Measurements from ENCODE around the gene COL15A1.

Gene COL15A1

GRCh38 chr9:99079542-99079941, 135.8 kb downstream of the COL15A1 start:
- no peak for TF ChIP-seq CTCF (IDR thresholded peaks at IDR 0.05; ENCODE audit: low read depth, low read length)
- in situ Hi-C loops (cut with HindIII; ENCODE audit: low sequenced_read_pairs) = no loop called here
- no peak for DNase-seq (ENCODE audit: low read depth, low spot score)
- no peak overlapping the region for H3K4me3 ChIP-seq (ENCODE audit: low read depth, low read length)

DNA sequence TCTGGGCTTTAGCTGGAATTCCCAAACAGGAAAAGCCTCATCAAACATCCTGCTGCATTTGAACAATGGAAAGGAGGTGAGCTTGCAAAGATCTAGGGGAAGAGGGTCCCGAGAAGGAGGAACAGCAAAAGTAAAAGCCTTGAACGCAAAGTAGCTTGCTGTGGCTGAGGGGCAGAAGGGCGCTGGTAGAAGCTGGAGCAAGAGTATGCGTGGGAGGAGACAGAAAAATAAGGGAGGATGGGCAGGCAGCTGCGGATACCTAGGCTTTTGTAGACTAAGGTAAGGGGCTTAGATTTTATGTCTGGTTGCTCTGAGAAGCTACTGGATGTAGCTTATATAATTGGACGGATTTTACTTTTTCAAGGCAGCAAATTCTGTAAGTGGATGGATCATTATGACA, 139.3 kb downstream of the COL15A1 start:
- no peak for TF ChIP-seq CTCF (IDR thresholded peaks at IDR 0.05; ENCODE audit: low read depth, low read length)
- H3K4me3 ChIP-seq (ENCODE audit: low read depth, low read length) = no peak overlapping the region
- DNase-seq (ENCODE audit: low read depth, low spot score) = no peak
- in situ Hi-C loops (cut with HindIII; ENCODE audit: low sequenced_read_pairs) = no loop called here

- in situ Hi-C loops (cut with HindIII; ENCODE audit: low sequenced_read_pairs) = no loop called here
- H3K4me3 ChIP-seq (ENCODE audit: low read depth, low read length) = no peak overlapping the region
- peak; percentile 88 for DNase-seq (ENCODE audit: low read depth, low spot score)
- no peak for TF ChIP-seq CTCF (IDR thresholded peaks at IDR 0.05; ENCODE audit: low read depth, low read length)
These were observed 142.5 kb downstream of the COL15A1 start for GRCh38 chr9:99085949-99086948.

DNA sequence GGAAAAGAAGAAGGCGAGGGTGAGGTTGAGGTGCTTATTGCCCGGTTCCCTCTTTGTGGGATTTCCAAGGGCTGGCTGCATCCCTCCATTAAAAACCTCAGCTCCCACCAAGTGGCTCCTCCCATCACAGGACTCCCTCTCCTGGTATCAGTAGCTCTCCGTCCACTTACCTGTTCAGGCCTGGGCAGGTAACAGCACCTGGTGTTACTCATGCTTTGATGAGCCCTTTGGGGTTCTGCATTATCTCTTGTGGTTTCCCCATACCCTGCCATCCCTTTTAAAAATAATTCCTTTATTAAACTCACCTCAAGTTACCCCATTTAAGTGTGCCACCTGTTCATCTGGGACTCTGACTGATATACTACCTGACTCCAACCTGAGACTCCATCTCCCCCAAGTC, 143.8 kb downstream of the COL15A1 start:
- no peak for DNase-seq (ENCODE audit: low read depth, low spot score)
- TF ChIP-seq CTCF (IDR thresholded peaks at IDR 0.05; ENCODE audit: low read depth, low read length) = no peak
- in situ Hi-C loops (cut with HindIII; ENCODE audit: low sequenced_read_pairs) = no loop called here
- no peak overlapping the region for H3K4me3 ChIP-seq (ENCODE audit: low read depth, low read length)

GRCh38 chr9:99090336-99091130, 146.8 kb downstream of the COL15A1 start:
- no peak for DNase-seq (ENCODE audit: low read depth, low spot score)
- in situ Hi-C loops (cut with HindIII; ENCODE audit: low sequenced_read_pairs) = no loop called here
- no peak for TF ChIP-seq CTCF (IDR thresholded peaks at IDR 0.05; ENCODE audit: low read depth, low read length)
- H3K4me3 ChIP-seq (ENCODE audit: low read depth, low read length) = no peak overlapping the region

DNA sequence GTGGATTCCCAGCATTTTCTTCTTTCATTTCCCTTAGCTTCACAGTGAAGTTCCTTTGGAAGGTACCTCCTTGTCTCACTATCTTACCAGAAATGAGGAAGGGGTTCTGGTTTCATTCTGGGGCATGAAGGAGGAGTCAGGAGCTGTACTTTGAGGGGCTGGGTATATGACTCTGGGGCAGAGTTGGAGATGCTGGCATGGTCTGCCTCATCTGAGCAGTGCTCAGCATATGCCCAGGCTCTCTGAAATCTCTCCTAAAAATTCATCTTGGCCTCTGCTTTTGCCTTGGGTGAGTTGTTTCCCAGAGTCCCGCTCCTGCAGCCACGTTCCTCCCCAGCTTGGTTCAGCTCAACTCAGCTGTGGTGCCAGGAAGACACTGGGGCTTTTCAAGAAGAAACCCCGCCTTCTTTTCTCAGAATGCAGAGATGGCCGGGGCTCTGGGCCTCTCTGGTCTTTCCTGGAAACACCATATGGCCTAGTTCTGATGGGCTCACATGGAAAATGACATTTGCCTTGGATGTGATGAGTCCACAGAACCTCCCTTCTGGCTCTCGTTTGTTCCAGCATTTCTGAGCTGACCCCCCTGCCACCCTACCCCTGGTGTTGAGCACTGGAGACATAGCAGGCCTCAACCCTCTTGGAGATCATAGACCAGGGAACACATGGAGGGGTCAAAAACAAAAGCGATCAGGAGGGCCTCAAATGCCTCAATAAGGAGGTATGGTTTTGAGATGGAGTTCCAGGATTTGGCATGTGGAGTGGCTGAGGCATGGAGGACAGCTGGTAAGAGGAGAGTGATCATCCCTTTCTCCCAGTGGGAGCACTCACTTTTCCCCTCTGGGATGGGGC, 149.2 kb downstream of the COL15A1 start:
- in situ Hi-C loops (cut with HindIII; ENCODE audit: low sequenced_read_pairs) = no loop called here
- no peak for DNase-seq (ENCODE audit: low read depth, low spot score)
- TF ChIP-seq CTCF (IDR thresholded peaks at IDR 0.05; ENCODE audit: low read depth, low read length) = no peak
- no peak overlapping the region for H3K4me3 ChIP-seq (ENCODE audit: low read depth, low read length)
